ENCODE results near the gene DNAAF9.

Gene DNAAF9

GRCh38 chr20:3407040-3407770 lies at the start of gene DNAAF9:
Gene DNAAF9, minus strand, starts transcription at chr20:3407669. Its CDS starts 112 bp downstream, at chr20:3407557.
- Histone ChIP-seq H3K4me3 (ENCODE audit: low read depth, low read length) (peak within 1 kb of the TSS; percentile 84), H3K36me3 (replicated peaks) (no peaks in the 10 kb centered on the region), H3K27ac (peak within 1 kb of the TSS; percentile 59), H3K27me3 (replicated peaks) (no peaks in the 10 kb centered on the region)
- peak; percentile 37 for DNase-seq
- in situ Hi-C loops (cut with HindIII; ENCODE audit: low pct_ligation_motif_present, low sequenced_read_pairs) = no loop called here
- TF ChIP-seq, protein P1, sequence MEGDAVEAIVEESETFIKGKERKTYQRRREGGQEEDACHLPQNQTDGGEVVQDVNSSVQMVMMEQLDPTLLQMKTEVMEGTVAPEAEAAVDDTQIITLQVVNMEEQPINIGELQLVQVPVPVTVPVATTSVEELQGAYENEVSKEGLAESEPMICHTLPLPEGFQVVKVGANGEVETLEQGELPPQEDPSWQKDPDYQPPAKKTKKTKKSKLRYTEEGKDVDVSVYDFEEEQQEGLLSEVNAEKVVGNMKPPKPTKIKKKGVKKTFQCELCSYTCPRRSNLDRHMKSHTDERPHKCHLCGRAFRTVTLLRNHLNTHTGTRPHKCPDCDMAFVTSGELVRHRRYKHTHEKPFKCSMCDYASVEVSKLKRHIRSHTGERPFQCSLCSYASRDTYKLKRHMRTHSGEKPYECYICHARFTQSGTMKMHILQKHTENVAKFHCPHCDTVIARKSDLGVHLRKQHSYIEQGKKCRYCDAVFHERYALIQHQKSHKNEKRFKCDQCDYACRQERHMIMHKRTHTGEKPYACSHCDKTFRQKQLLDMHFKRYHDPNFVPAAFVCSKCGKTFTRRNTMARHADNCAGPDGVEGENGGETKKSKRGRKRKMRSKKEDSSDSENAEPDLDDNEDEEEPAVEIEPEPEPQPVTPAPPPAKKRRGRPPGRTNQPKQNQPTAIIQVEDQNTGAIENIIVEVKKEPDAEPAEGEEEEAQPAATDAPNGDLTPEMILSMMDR (IDR thresholded peaks at IDR 0.05; ENCODE audit: low read depth, low read length, missing control alignments) = peak; percentile 19

- no peak for DNase-seq
- in situ Hi-C loops (cut with HindIII; ENCODE audit: low pct_ligation_motif_present, low sequenced_read_pairs) = no loop called here
- TF ChIP-seq, protein P1 (IDR thresholded peaks at IDR 0.05; ENCODE audit: low read depth, low read length, missing control alignments) = no peak
- Histone ChIP-seq H3K36me3 (replicated peaks) (no peaks in the 10 kb centered on the region), H3K27ac (no peak overlapping the region), H3K4me3 (ENCODE audit: low read depth, low read length) (no peak overlapping the region), H3K27me3 (replicated peaks) (no peaks in the 10 kb centered on the region)
Observed at GRCh38 chr20:3456648-3457047, 49.2 kb upstream of the DNAAF9 start.

DNA sequence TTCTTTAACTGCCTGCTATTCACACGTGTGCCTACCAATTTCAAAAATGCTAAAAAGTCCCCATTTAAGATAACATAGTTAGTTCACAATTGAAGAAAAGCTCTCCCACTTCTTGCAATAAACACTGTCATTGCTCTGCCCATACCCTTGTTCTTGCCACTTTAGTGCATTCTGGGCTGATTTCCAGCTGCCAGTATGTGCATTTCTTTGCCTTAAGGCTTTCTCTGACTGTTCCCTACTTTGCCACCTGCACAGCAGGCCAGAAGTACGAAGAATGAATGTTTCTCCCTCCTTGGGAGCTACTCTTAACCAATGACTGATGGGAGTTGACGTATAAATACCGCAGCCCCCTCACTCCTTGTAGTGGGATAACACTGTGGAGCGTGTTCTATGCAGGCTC lies 47.4 kb upstream of the DNAAF9 start:
- in situ Hi-C loops (cut with HindIII; ENCODE audit: low pct_ligation_motif_present, low sequenced_read_pairs) = no loop called here
- no peaks in the 10 kb centered on the region for H3K27me3 ChIP-seq (replicated peaks)
- H3K27ac ChIP-seq = no peak overlapping the region
- H3K36me3 ChIP-seq (replicated peaks) = no peaks in the 10 kb centered on the region
- no peak overlapping the region for H3K4me3 ChIP-seq (ENCODE audit: low read depth, low read length)
- TF ChIP-seq, protein P1 (IDR thresholded peaks at IDR 0.05; ENCODE audit: low read depth, low read length, missing control alignments) = no peak
- no peak for DNase-seq

DNA sequence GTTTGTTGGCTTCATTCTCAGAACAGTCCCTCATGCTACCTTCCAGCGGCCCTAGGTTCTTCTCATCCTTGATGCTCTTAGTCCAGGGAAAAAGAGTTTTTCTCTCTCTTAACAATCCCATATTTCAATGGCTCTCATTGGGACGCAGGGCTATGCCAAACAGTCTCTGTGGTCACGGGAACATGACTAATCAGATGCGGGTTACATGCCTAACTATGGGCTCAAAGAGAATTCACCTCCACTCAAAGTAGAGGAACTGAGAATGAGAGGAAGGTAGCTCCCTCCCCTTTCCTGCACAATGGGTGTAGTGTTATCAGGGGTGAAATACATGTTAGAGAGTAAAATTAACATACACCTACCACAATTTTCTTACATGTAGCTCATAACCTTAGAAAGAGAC lies 45.2 kb upstream of the DNAAF9 start:
- TF ChIP-seq, protein P1 (IDR thresholded peaks at IDR 0.05; ENCODE audit: low read depth, low read length, missing control alignments) = no peak
- Histone ChIP-seq H3K4me3 (ENCODE audit: low read depth, low read length) (no peak overlapping the region), H3K27me3 (replicated peaks) (no peaks in the 10 kb centered on the region), H3K27ac (no peak overlapping the region), H3K36me3 (replicated peaks) (no peaks in the 10 kb centered on the region)
- in situ Hi-C loops (cut with HindIII; ENCODE audit: low pct_ligation_motif_present, low sequenced_read_pairs) = no loop called here
- no peak for DNase-seq

DNA sequence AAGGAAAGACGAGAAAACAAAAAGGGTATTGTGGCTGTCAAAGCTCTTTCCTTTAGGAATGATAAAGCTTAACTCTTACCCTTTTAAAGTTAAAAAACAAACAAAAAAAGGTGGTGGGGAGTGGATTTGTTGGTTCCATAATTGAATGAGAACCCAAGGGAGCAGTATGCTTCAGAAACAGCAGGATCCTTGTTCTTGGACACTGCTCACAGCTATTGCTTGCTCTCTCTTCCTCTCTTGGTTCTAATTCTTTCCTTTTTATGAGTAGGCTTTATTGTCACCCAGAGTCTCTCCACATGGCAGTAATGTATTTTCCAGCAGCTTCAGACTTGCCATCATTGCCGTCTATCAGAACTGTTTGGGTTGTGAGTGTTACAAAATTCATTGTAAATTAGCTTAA lies 44.7 kb upstream of the DNAAF9 start:
- Histone ChIP-seq H3K27me3 (replicated peaks) (no peaks in the 10 kb centered on the region), H3K27ac (no peak overlapping the region), H3K36me3 (replicated peaks) (no peaks in the 10 kb centered on the region), H3K4me3 (ENCODE audit: low read depth, low read length) (no peak overlapping the region)
- DNase-seq = no peak
- TF ChIP-seq, protein P1 (IDR thresholded peaks at IDR 0.05; ENCODE audit: low read depth, low read length, missing control alignments) = no peak
- in situ Hi-C loops (cut with HindIII; ENCODE audit: low pct_ligation_motif_present, low sequenced_read_pairs) = no loop called here

- no peaks in the 10 kb centered on the region for H3K36me3 ChIP-seq (replicated peaks)
- H3K4me3 ChIP-seq (ENCODE audit: low read depth, low read length) = no peak overlapping the region
- no peaks in the 10 kb centered on the region for H3K27me3 ChIP-seq (replicated peaks)
- TF ChIP-seq, protein P1 (IDR thresholded peaks at IDR 0.05; ENCODE audit: low read depth, low read length, missing control alignments) = no peak
- in situ Hi-C loops (cut with HindIII; ENCODE audit: low pct_ligation_motif_present, low sequenced_read_pairs) = no loop called here
- no peak overlapping the region for H3K27ac ChIP-seq
- DNase-seq = no peak
Observed at GRCh38 chr20:3449319-3449718, 41.9 kb upstream of the DNAAF9 start.

Measured in brain microvascular endothelial cell (primary cell).